HG02973 (cell line): ENCODE data around the gene STARD13.

Source experiments
- ATAC-seq: cut with Tn5 transposase; IDR thresholded peaks from one replicate; pipeline ENCODE4 v1.9.1; 2021; ENCODE audit warnings: moderate library complexity; ENCODE audit not compliant: unreplicated experiment

Gene STARD13

DNA sequence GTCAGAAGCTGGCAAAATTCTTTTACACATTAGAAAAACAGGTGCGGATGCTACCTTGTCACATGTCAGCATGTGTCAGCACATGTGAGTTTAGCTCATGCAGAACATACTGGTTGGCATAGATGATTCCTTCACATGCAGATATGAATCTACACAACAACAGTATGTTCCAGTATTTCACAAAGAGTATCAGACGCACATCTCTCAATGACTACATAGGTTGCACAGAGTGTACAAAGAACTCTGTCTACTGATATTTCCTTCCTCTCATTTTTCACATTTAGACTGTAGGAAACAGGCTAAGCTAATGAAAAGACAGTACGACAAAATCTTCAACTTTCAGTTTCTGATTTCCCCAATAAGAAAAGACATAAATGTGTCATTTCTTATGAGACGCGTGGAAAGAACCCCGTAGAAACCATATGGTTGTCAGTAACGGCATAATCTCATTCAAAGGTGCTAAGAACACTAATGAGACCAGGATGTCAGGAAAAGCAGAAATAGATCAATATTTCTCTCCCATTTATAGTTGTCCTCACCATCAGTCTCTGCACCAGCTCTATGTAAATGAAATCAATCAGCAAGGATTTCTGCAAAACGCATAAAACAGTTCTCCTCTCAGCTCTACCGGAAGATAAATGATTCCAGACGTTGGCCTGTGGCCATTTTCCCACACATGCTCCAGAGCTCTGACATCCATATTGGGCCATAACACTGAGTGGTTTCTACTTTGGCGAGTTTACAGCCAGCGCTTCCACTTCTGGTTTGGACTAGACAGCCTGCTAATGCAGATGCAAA lies 81.2 kb downstream of the STARD13 start:
- no peak for ATAC-seq

DNA sequence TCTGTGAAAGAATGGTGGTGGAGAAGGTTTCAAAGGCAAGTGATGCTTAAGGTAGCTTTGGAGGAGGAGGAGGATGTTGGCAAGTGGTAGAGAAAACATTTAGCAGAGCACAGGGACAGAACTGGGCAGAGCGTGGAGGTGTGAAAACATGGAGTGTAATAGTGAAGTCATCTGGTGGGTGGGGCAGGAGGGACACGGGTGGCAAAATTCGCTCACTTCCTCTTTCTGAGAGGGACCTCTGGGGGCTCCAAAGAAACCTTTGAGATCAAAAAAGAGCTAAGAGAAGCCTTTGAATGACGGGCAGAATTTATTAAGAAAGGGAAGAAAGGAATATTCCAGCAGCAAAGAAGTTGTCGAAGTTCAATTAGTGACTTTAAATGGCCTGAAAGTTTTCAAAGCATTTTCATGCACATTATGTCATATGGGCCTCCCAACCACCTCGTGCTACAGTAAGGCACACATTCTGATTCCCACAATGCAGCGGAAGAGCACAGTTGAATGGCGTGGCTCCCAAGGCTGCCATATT lies 82.8 kb downstream of the STARD13 start:
- no peak for ATAC-seq

DNA sequence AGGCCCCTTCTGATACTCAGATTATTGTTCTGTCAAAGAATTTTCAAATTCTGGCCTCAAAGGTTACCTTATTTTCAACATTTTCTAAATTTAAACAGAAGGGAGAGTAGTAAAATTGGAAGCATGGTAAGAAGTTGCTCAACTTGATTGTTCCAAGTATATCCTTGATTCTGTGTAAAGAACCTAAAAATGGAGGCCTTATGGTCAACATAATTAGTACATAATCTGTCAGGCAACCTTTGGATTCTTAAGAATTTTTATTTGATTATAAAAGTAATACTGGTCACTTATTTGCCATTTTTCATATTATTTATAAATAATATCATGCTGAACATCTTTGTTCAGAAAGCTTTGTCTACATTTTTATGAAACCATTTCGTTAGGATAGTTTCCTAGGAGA lies 83.9 kb downstream of the STARD13 start:
- no peak for ATAC-seq

DNA sequence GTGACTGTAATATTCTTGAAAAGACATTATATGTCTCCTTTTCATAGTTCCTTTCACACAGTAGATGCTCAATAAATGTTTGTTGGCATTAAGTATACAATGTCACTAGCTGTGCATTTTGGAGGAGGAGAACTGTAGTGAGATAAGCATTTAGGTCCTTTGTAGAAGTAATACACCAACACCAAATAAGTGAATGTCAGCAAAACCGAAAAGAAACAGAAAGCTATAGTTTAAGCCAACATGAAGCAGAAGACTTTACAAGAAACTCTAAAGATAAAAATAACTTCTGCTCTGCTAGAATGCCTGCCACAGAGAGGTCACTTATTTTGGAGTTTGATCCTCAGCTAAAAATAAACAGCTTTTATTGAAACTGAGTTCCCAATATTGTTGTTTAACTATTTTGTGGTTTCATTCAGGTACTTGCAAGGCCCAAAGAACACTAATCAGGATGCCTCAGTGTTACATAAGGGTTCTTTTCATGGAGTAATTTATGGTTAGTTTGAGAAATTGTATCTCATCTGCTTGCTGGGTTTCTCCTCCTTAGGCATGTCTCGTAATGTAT lies 86.2 kb downstream of the STARD13 start:
- ATAC-seq, result no peak

DNA sequence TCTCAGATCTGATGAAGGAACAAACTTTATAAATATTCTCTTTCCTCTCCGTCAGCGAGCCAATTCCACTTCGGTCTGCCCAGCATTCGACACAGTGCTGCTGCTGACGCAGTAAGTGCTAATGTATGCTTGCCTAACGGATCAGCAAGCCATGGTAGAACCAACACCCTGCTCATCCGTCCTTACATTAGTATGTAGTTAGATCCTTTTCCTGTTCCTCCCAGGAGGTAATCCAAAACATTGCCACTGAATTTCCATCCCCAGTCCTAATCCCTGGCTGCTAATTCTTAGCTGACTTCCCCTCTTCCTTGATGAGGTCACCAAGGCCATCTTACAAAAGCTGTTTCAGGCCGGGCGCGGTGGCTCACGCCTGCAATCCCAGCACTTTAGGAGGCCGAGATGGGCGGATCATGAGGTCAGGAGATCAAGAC lies 88.0 kb downstream of the STARD13 start:
- no peak for ATAC-seq

DNA sequence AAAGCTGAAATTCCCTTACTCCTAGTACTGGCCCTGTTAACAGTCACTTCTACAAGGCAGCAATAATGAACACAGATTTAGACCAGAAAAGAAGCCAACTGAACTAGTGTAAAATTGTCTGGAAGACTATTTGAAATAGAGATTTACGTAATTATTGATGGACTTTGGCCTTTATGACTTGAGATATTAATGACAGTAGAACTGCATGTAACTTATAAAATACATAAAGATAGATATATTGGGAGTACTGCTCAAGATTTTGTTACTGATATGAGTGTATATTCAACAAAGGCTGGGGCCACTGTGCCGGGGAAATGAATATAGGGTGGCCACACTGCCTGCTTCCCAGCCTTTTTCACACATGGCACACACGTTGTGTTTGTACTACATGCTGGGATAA lies 88.8 kb downstream of the STARD13 start:
- ATAC-seq, result no peak

DNA sequence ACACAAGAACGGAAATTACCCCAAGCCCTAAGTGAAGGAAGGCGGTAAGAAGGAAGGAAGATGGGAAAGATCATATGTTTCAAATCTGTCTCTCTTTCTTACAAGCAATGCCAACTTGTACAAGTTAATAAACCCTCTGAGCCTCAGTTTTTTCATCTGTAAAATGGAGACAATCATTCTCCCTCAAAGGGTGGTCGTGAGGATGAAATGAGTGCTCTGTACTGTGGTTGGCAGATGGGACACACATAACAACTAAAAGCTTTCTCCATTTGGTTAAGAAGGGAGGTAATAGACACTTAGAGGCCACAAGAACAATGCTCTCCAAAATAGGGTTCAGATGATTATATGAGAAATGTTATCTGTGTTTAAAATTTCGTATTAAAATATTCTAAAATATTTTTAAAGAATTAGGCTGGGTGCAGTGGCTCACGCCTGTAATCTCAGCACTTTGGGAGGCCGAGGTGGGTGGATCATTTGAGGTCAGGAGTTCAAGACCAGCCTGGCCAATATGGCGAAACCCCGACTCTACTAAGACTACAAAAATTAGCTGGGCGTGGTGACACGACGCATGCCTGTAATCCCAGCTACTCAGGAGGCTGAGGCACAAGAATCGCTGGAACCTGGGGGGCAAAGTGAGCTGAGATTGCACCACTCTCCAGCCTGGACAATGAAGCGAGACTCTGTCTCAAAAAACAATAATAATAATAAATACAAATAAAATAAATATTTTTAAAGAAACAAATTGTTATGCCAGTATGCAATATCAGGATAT lies 89.7 kb downstream of the STARD13 start:
- no peak for ATAC-seq

DNA sequence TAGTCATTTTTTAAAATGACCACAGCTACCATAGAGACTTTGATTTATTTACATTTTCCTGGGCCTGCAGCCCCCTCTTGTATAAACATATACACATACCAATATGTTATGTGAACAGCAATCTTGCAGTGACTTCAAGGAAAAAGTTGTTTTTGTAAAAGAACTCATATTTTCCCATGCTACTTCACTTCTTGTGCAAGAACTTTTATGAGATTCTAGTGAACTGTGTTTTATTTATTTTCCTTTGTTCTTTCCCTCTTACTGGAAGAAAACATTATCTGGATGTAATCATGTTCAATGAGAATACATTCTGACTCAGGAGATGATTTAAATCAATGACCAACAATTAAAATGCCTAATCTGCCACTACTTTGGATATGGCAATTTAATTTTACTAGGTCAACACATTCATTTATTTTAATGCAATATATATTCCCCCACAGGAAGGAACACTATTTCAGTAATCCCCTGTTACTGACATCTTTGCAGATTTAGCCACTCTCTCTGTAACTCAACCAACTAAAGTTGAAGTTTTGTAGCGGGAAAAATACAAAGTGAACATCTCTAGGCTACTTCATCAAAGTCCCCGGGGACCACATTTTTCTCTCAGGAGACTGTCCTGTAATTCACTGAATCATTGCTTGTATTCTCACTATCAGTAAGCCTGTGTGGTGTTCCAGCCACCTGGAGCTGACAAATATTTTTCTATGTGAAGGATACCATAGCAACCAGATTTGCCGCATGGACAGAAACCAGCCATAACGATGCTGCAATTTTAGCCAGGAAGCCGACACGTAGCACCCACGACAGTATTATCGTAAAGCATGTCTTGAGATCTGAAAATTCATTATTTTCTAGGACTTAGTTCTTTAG lies 90.5 kb downstream of the STARD13 start:
- peak; percentile 92 for ATAC-seq

DNA sequence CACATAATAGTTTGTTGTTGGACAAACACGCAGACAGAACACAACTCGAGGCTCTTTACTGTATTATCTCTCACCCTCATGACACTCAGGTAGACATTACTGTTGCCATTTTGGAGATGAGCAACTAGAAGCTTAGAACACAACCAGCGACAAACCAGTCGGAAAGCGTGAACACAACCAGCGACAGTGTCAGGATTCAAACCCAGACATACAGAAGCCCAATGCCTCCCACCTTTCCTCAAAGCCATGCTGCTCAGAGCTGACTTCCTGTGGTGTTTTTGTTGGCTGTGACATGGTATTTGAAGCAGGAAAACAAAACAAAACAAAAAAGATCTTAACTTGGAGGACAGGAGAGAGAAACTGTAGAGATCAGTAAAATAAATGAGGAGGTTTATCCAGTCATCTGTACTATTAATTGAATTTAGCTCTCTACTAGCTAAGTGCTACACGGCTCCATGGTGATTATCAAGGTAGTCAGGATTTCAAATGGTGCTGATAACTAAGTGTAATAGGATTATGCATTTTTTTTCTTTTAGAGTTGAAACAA lies 92.1 kb downstream of the STARD13 start:
- no peak for ATAC-seq

DNA sequence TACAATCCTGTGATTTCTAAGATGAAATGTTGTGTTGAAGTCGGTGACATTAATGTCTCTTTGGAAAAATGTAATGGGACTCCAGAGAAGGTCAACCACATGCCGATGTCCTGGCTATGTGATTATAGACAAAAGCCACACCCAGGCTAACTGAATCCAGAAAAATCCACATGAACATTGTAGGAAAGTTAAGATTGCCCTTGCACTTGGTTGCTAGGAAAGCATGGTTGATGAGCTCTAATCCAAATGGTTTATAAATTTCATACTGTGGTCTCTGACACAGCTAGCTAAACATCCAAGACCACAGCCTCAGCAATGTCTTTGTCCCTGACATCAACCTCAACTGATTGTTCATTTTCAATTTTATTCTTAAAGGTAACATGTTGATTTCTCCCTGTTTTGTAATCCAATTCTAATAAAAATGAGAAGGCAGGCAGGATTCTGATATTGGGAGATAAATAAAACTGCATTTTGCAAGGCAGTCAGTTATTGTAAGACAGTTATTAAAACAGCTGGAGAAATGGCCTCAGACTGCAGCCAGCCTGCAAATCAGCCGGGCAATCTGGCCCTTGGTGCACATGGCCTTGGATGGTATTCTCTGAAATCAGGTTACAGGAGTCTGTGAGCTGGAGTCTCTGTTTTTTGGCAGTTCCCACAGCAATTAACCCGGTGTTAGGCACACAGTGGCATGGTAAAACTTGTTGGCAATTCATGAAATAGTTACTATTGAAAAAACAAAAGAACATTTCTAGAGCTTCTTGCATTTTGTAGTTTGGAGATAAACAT lies 93.9 kb downstream of the STARD13 start:
- no peak for ATAC-seq

DNA sequence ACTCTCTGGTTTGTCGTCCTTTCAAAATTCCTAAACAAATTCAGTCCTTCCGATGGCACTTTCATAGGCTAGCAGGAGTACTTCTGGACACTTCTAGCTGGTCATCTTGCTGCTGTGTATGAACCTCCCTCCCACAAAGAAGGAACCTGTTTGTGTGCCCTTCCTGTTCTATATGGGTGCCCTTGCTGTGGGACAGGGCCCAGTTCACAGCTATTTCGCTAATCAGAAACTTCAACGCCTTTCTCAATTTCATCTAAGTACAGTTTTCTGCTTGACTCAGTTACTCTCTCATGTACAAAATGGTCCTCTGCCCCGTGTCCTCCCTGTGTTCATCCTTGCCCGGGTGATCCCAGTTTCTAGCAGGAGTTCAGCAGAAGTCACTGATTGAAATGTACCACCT lies 96.1 kb downstream of the STARD13 start:
- ATAC-seq, result no peak

DNA sequence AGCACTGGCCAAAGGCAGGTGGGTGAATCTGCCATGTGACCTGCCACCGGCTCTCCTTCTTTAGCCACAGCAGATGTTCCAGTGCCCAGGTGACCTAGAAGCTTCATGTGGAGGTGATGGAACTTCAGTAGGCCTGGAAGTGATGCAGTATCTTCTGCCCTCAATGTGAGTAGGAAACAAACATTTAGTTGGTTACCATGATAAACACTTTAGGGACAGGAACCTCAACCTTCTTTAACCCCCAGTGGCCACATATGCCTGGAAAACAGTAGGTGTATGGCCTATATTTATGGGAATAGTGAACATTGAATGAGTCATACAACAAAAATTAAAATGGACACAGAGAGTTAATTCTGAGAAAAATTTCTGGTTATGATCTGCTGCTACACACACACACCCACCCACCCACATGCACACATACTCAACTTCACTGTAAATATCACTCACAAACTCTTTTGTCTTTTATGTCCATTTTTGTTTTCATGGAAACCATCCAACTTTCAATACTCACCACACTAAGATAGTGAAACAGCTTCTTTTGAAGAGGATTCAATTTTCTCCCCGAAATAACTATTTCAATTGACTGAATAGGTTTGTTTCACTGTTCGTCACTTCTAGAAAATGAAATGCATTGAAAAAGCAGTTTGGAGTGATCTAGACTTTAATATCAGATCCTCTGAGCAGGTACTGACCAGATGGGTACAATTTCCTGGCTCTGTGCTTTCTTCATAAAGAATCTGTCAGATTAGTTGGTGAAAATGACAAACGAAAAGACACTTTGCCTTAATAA lies 97.3 kb downstream of the STARD13 start:
- ATAC-seq, result peak; percentile 53

DNA sequence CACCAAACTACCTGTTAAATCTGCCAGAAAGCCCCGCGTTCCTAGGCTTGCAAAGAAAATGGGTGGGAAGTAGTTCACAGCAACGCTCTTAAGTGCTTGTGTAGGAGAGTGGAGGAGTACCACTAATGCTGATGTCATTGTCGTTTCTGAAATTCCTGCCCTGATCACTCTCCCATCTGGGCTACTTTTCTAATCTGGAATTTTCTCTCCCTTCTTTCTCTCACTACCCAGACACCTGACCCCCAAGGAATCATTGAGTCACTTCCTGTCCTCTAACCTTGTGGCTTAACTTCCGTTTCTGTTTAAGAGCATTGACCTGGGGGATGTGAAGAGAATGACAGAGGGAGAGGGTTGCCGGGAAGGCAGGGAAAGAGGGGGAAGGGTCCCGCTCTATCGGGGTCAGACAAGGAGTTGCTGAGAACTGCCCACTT lies 98.7 kb downstream of the STARD13 start:
- no peak for ATAC-seq

DNA sequence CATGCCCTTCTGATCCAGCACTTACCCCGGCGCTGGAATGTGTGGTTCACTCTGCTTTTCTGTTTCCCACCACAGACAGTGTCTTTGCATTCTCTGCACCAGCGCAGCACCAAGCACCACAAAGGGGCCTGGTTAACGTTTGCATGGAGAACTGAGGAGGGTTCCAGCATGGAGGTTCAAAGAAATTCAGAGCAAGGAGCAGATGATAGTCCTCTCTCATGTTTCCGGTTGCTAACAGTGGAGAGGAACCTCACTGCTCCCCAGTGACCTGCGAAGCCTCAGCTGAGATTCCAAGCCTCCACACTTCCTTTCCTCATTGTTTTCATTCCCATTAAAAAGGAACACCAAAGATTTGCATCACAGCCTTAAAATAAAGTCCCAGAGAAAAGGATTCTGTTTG lies 99.7 kb downstream of the STARD13 start:
- ATAC-seq, result no peak

DNA sequence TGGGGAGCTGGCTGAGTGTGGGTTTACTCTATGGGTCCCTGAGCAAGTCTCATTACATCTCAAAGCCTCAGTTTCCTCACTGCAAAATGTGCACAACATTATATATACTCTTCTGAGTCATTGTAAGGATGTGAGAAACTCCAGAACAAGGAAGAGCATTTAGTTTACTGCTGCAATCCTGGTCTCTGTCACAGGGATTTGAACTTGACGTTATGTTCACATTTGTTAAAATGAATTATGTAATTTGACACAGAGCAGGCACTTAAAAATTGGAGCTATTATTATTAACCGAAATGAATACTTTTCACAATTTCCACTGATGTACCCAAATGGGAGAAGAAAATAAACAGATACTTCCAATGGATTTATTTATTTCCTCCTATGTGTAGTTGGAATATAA lies 101.0 kb downstream of the STARD13 start:
- ATAC-seq, result no peak

DNA sequence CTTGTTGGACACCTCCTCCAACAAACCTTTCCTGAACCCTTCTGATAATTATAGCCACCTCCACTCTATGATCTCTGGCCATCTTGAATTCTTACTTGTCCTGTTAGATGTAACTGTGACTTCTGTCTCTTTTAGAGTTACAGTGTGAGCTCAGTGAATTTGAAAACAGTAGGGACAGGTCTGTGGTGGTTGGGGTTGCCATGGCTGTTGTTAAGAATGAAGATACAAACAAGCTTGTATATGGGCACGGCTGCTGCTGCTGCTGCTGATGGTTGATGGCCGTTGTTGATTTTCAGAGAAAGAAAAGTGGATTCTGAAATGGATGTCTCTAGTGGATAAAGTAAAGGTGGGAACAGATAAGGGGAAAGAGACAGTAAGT lies 101.5 kb downstream of the STARD13 start:
- ATAC-seq, result no peak

DNA sequence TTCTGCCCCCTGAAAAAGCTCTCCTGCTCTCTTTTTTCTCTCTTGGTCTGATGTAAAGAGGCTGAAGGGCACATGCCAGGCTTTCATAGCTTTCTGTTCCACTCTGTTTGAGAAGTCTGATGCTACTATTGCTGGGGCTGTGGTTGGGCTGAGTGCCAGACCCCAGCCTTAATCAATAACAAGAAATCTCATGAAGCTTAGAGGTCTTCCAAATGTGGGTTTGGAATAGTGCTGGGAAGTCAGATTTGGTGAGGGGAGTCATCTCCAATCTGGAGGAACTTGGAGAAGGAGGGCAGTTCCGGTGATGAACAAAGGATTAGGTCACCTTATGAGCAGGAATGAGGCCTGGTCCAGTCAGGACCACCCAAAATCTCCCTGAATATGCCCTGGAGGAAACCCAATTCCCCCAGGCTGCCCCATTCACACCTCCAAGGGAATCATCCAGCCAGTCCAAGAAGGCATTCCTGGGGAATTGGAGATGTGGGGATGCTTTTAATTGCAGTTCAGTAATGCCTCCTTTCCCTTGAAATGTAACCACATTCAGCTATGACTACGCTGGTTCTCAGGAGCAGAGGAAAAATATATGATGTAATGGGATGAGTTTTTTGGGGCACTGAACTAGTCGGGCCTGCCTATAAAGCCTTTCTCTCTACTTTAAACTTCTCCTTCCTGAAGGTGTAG lies 102.0 kb downstream of the STARD13 start:
- ATAC-seq, result no peak

DNA sequence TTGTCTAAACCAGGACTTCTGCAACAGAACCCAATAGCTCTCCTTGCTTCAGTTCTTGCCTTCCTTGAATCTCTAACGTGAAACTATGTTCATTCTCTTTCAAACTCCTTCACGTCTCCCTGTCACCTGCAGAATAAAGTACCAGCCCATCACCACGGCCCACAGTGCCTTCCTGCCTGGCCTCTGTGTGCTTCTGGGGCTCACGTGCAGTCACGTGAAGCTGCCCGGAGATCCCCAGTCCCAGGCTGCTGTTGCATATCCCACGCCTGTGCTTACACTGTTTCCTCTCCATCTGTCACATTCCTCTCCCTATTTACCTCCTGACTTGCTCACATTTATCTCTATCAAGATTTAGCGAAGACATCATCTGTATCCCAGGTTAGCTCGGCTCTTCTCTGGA lies 102.8 kb downstream of the STARD13 start:
- no peak for ATAC-seq
